Ishikawa (cell line): Measurements from ENCODE around the gene NOL6.
A peak's percentile ranks its signal among the peaks of the same experiment; 100 is the strongest.

Source experiments
- CEBPB ChIP-seq: IDR thresholded peaks from 2 replicates; pipeline ENCODE4 v1.6.1; 2012
- CREB1 ChIP-seq: IDR thresholded peaks from 2 replicates; pipeline ENCODE4 v1.6.1; 2012; ENCODE audit warnings: low read depth
- EGR1 ChIP-seq: IDR thresholded peaks from 2 replicates; pipeline ENCODE4 v1.6.1; 2012
- EP300 ChIP-seq: IDR thresholded peaks from 2 replicates; pipeline ENCODE4 v1.6.1; 2012; ENCODE audit warnings: borderline replicate concordance
- FOXM1 ChIP-seq: IDR thresholded peaks from 2 replicates; pipeline ENCODE4 v1.6.1; 2012; ENCODE audit warnings: low read depth, borderline replicate concordance
- MAX ChIP-seq: IDR thresholded peaks from 2 replicates; pipeline ENCODE4 v1.6.1; 2012
- NFIC ChIP-seq: IDR thresholded peaks from 2 replicates; pipeline ENCODE4 v1.6.1; 2012
- RAD21 ChIP-seq: IDR thresholded peaks from 2 replicates; pipeline ENCODE4 v1.6.1; 2012; ENCODE audit warnings: low read depth
- REST ChIP-seq: IDR thresholded peaks from 2 replicates; pipeline ENCODE4 v1.6.1; 2012; ENCODE audit warnings: low read depth, mild to moderate bottlenecking
- TAF1 ChIP-seq: IDR thresholded peaks from 2 replicates; pipeline ENCODE4 v1.6.1; 2012; ENCODE audit warnings: low read depth, mild to moderate bottlenecking
- TCF12 ChIP-seq: IDR thresholded peaks from 2 replicates; pipeline ENCODE4 v1.6.1; 2012; ENCODE audit warnings: low read depth
- TEAD4 ChIP-seq: IDR thresholded peaks from 2 replicates; pipeline ENCODE4 v1.6.1; 2012
- USF1 ChIP-seq: IDR thresholded peaks from 2 replicates; pipeline ENCODE4 v1.6.1; 2012
- YY1 ChIP-seq: IDR thresholded peaks from 2 replicates; pipeline ENCODE4 v1.6.1; 2012; ENCODE audit warnings: low read depth
- ZBTB7A ChIP-seq: IDR thresholded peaks from 2 replicates; pipeline ENCODE4 v1.6.1; 2012; ENCODE audit warnings: low read depth

The NOL6 gene

GRCh38 chr9:33453999-33454660 lies 19.6 kb downstream of the NOL6 start:
- TF ChIP-seq EGR1 (no peak), TEAD4 (no peak), ZBTB7A (no peak), EP300 (no peak), TCF12 (no peak), CEBPB (no peak), TAF1 (no peak), YY1 (no peak), REST (no peak), USF1 (no peak), NFIC (no peak), RAD21 (no peak), CREB1 (no peak), MAX (no peak), FOXM1 (no peak)

- no peak for TF ChIP-seq USF1
- 0 out of 2 replicates have a peak, but pooled peaks have one; percentile 21 for TF ChIP-seq TAF1
Measured at GRCh38 chr9:33453286-33453860, 20.4 kb downstream of the NOL6 start.

GRCh38 chr9:33452828-33453271 lies 20.9 kb downstream of the NOL6 start:
- TF ChIP-seq RAD21 (peak; percentile 89), MAX (0 out of 2 replicates have a peak, but pooled peaks have one; percentile 25), EP300 (no peak), ZBTB7A (peak; percentile 30; the same call in 1 of the 2 replicates)

- no peak for TF ChIP-seq TEAD4
- no peak for TF ChIP-seq TAF1
- TF ChIP-seq EP300: no peak
- TF ChIP-seq CREB1: no peak
- no peak for TF ChIP-seq ZBTB7A
- TF ChIP-seq TCF12: no peak
- TF ChIP-seq FOXM1: no peak
- TF ChIP-seq EGR1: no peak
- TF ChIP-seq USF1: no peak
- no peak for TF ChIP-seq NFIC
- TF ChIP-seq RAD21: no peak
- no peak for TF ChIP-seq CEBPB
- no peak for TF ChIP-seq YY1
Measured at GRCh38 chr9:33450621-33451146, 23.0 kb downstream of the NOL6 start.

GRCh38 chr9:33449715-33450114 lies 24.0 kb downstream of the NOL6 start:
- no peak for TF ChIP-seq NFIC
- no peak for TF ChIP-seq CREB1
- no peak for TF ChIP-seq CEBPB
- no peak for TF ChIP-seq YY1
- no peak for TF ChIP-seq EGR1
- no peak for TF ChIP-seq MAX
- no peak for TF ChIP-seq EP300
- no peak for TF ChIP-seq TEAD4
- TF ChIP-seq TAF1: no peak
- no peak for TF ChIP-seq FOXM1
- no peak for TF ChIP-seq USF1
- no peak for TF ChIP-seq REST
- no peak for TF ChIP-seq ZBTB7A
- no peak for TF ChIP-seq RAD21
- TF ChIP-seq TCF12: no peak
